H9 (cell line): ENCODE measurements around the gene TMPRSS7. TPM values are rescaled to one million over a fixed set of nuclear protein-coding genes. Genes with fewer than 3 reads are reported as not detected.

Source experiments
- DNase-seq: peaks from one replicate; pipeline ENCODE4 v3.0.0-alpha.2; 2017
- H2AFZ ChIP-seq: one replicate; pipeline ENCODE4 v1.6.1; 2013; ENCODE audit warnings: mild to moderate bottlenecking, low read length, control low read depth, moderate library complexity
- H2AK5ac ChIP-seq: 2 replicates; pipeline ENCODE4 v1.6.1; 2013; ENCODE audit warnings: low read length, control low read depth, mixed read lengths; ENCODE audit not compliant: insufficient read length
- H2BK120ac ChIP-seq: one replicate; pipeline ENCODE4 v1.6.1; 2013; ENCODE audit warnings: low read depth, mild to moderate bottlenecking, low read length, control low read depth, inconsistent platforms; ENCODE audit not compliant: poor library complexity, severe bottlenecking
- H2BK12ac ChIP-seq: 2 replicates; pipeline ENCODE4 v1.6.1; 2013; ENCODE audit warnings: low read length, control low read depth, mixed read lengths, low read depth; ENCODE audit not compliant: insufficient read length
- H2BK15ac ChIP-seq: 2 replicates; pipeline ENCODE4 v1.6.1; 2013; ENCODE audit warnings: low read depth, low read length, control low read depth
- H2BK20ac ChIP-seq: one replicate; pipeline ENCODE4 v1.6.1; 2013; ENCODE audit warnings: low read depth, mild to moderate bottlenecking, low read length, control low read depth, inconsistent platforms; ENCODE audit not compliant: poor library complexity, severe bottlenecking
- H2BK5ac ChIP-seq: 2 replicates; pipeline ENCODE4 v1.6.1; 2013; ENCODE audit warnings: low read length, control low read depth, mixed read lengths; ENCODE audit not compliant: insufficient read length
- H3K14ac ChIP-seq: 2 replicates; pipeline ENCODE4 v1.6.1; 2013; ENCODE audit warnings: low read length, control low read depth; ENCODE audit not compliant: insufficient read depth
- H3K18ac ChIP-seq: 2 replicates; pipeline ENCODE4 v1.6.1; 2013; ENCODE audit warnings: low read depth, mild to moderate bottlenecking, mixed read lengths, low read length, control low read depth; ENCODE audit not compliant: insufficient read length
- H3K23ac ChIP-seq: 2 replicates; pipeline ENCODE4 v1.6.1; 2013; ENCODE audit warnings: low read length, control low read depth, mixed read lengths, low read depth; ENCODE audit not compliant: insufficient read length
- H3K23me2 ChIP-seq: 2 replicates; pipeline ENCODE4 v1.6.1; 2013; ENCODE audit warnings: low read depth, mild to moderate bottlenecking, mixed read lengths, low read length, control low read depth; ENCODE audit not compliant: insufficient read length, poor library complexity, severe bottlenecking
- H3K27ac ChIP-seq: 2 replicates; pipeline ENCODE4 v1.5.1; 2013; ENCODE audit warnings: low read length, control low read depth, mixed read lengths, low read depth; ENCODE audit not compliant: insufficient read length
- H3K27me3 ChIP-seq: 2 replicates; pipeline ENCODE4 v1.6.1; 2013; ENCODE audit warnings: low read length, control low read depth, inconsistent platforms; ENCODE audit not compliant: insufficient read depth
- H3K4ac ChIP-seq: 2 replicates; pipeline ENCODE4 v1.6.1; 2013; ENCODE audit warnings: low read depth, mild to moderate bottlenecking, control low read depth, inconsistent platforms, low read length, moderate library complexity
- H3K4me1 ChIP-seq: 2 replicates; pipeline ENCODE4 v1.6.1; 2013; ENCODE audit warnings: low read length, control low read depth, inconsistent platforms; ENCODE audit not compliant: insufficient read depth
- H3K4me2 ChIP-seq: 2 replicates; pipeline ENCODE4 v1.6.1; 2013; ENCODE audit warnings: low read length, control low read depth, mixed read lengths; ENCODE audit not compliant: insufficient read length, insufficient read depth
- H3K56ac ChIP-seq: 2 replicates; pipeline ENCODE4 v1.6.1; 2013; ENCODE audit warnings: low read depth, mild to moderate bottlenecking, mixed read lengths, low read length, control low read depth; ENCODE audit not compliant: insufficient read length
- H3K79me1 ChIP-seq: 2 replicates; pipeline ENCODE4 v1.6.1; 2013; ENCODE audit warnings: low read depth, mild to moderate bottlenecking, moderate library complexity, low read length, control low read depth, inconsistent platforms; ENCODE audit not compliant: insufficient read depth, poor library complexity, severe bottlenecking
- H3K79me2 ChIP-seq: 2 replicates; pipeline ENCODE4 v1.6.1; 2013; ENCODE audit warnings: low read length, control low read depth, inconsistent platforms; ENCODE audit not compliant: insufficient read depth
- H3K9ac ChIP-seq: 2 replicates; pipeline ENCODE4 v1.6.1; 2013; ENCODE audit warnings: low read length, control low read depth, mixed read lengths; ENCODE audit not compliant: insufficient read length; ENCODE audit errors: extremely low read depth
- H3K9me3 ChIP-seq: one replicate; pipeline ENCODE4 v1.6.1; 2013; ENCODE audit warnings: low read depth, low read length, inconsistent platforms; ENCODE audit not compliant: control insufficient read depth
- H3T11ph ChIP-seq: one replicate; pipeline ENCODE4 v1.6.1; 2013; ENCODE audit warnings: mild to moderate bottlenecking, low read length, control low read depth, inconsistent platforms
- H4K20me1 ChIP-seq: one replicate; pipeline ENCODE4 v1.6.1; 2013; ENCODE audit not compliant: control insufficient read depth, insufficient read length, insufficient read depth
- H4K5ac ChIP-seq: 2 replicates; pipeline ENCODE4 v1.6.1; 2013; ENCODE audit warnings: low read depth, mild to moderate bottlenecking, mixed read lengths, low read length, control low read depth; ENCODE audit not compliant: insufficient read length
- H4K8ac ChIP-seq: replicated peaks from 2 replicates; pipeline ENCODE4 v1.6.1; 2013; ENCODE audit warnings: low read length, control low read depth, mixed read lengths, low read depth; ENCODE audit not compliant: insufficient read length
- H4K91ac ChIP-seq: 2 replicates; pipeline ENCODE4 v1.6.1; 2013; ENCODE audit warnings: low read depth, mild to moderate bottlenecking, moderate library complexity, mixed read lengths, low read length, control low read depth; ENCODE audit not compliant: insufficient read length
- H3K27ac Mint-ChIP-seq, 3 experiments: 2 replicates in 2 of 3; 3 replicates in 1 of 3; pipeline ENCODE4 v1.8.0; 2020 to 2021; ENCODE audit warnings: mixed read lengths in 3 of 3, mild to moderate bottlenecking in 1 of 3, moderate library complexity in 1 of 3
- H3K27me3 Mint-ChIP-seq: 2 replicates; pipeline ENCODE4 v1.8.0; 2021; ENCODE audit warnings: low read depth, mild to moderate bottlenecking, moderate library complexity, mixed read lengths
- H3K36me3 Mint-ChIP-seq, 3 experiments: 2 replicates in 2 of 3; 3 replicates in 1 of 3; pipeline ENCODE4 v1.8.0; 2020 to 2021; ENCODE audit warnings: low read depth in 3 of 3, mixed read lengths in 3 of 3; ENCODE audit not compliant: insufficient read depth in 1 of 3
- H3K4me1 Mint-ChIP-seq, 2 experiments: 2 replicates each; pipeline ENCODE4 v1.8.0; 2020; ENCODE audit warnings: mixed read lengths in 2 of 2
- H3K4me3 Mint-ChIP-seq, 2 experiments: 2 replicates in 1 of 2; 3 replicates in 1 of 2; pipeline ENCODE4 v1.8.0; 2020 to 2021; ENCODE audit warnings: mild to moderate bottlenecking in 2 of 2, mixed read lengths in 2 of 2, moderate library complexity in 1 of 2
- H3K9me3 Mint-ChIP-seq, 2 experiments: 2 replicates in 1 of 2; 3 replicates in 1 of 2; pipeline ENCODE4 v1.8.0; 2020; ENCODE audit warnings: mild to moderate bottlenecking in 2 of 2, mixed read lengths in 2 of 2, moderate library complexity in 1 of 2
- CTCF ChIP-seq: fragments of 200-600 bp; sonication (generic); conservative IDR thresholded peaks from 3 replicates; pipeline ENCODE4 v1.8.0; 2021; ENCODE audit warnings: antibody characterized with exemption, mild to moderate bottlenecking
- WGBS: extraction: QIAGEN DNeasy Blood & Tissue Kit; methylation state at CpG from one replicate; pipeline ENCODE4 v1.1.7; 2013; ENCODE audit warnings: missing lambda C conversion rate, low lambda C conversion rate, mixed read lengths; ENCODE audit not compliant: insufficient read length; ENCODE audit errors: extremely low coverage; 5-methylcytosine and 5-hydroxymethylcytosine counted together
- long read RNA-seq: library from polyadenylated mRNA; unstranded; transcript quantifications from one replicate; pipeline ENCODE4 v2.0.0, GENCODE V29; 2020
- total RNA-seq: library from RNA; stranded (reverse); gene quantifications from 2 replicates; pipeline ENCODE4 v1.2.1, GENCODE V29; 2021

TMPRSS7 gene
- total RNA-seq: not detected in 2 replicates
- long read RNA-seq, partial matches to known transcripts: 0 of 1 reads
- long read RNA-seq, other reads (novel, unspliced or antisense): 1 of 1 reads

GRCh38 chr3:112034436-112034835 lies at the start of gene TMPRSS7:
TMPRSS7 (plus strand) TSS chr3:112034736; CDS start chr3:112034846, 110 bp downstream.
- Histone ChIP-seq H2BK12ac (no peak within 1 kb of the TSS), H3K56ac (no peak within 1 kb of the TSS), H4K8ac (no peak within 1 kb of the TSS), H3K27me3 (no peaks in the 10 kb centered on the region), H3K79me1 (no peaks in the 10 kb centered on the region), H2AK5ac (no peak within 1 kb of the TSS), H2BK20ac (no peak within 1 kb of the TSS), H3K27ac (no peak within 1 kb of the TSS), H3T11ph (no peak within 1 kb of the TSS), H3K23me2 (no peaks in the 10 kb centered on the region), H4K5ac (no peak within 1 kb of the TSS), H3K4me1 (no peaks in the 10 kb centered on the region), H4K20me1 (no peaks in the 10 kb centered on the region), H3K79me2 (no peaks in the 10 kb centered on the region), H4K91ac (no peak within 1 kb of the TSS), H3K4me2 (no peak within 1 kb of the TSS), H3K9ac (no peak within 1 kb of the TSS), H2BK15ac (no peak within 1 kb of the TSS), H3K18ac (no peak within 1 kb of the TSS), H2BK5ac (no peak within 1 kb of the TSS), H3K14ac (no peak within 1 kb of the TSS), H3K23ac (no peak within 1 kb of the TSS), H3K4ac (no peak within 1 kb of the TSS), H2AFZ (no peak within 1 kb of the TSS), H3K9me3 (no peaks in the 10 kb centered on the region), H2BK120ac (no peak within 1 kb of the TSS)
- TF ChIP-seq CTCF: no peak
- H3K4me3 Mint-ChIP-seq: no peak within 1 kb of the TSS
- H3K36me3 Mint-ChIP-seq: peaks cover 16 to 31% (median 22%) of the 10 kb centered on the region in 3 experiments
- H3K27ac Mint-ChIP-seq: no peak within 1 kb of the TSS
- H3K9me3 Mint-ChIP-seq: peaks cover 32 to 38% of the 10 kb centered on the region in 2 experiments
- peaks cover 5 to 12% of the 10 kb centered on the region in 2 experiments; a peak in 3 of 4 replicates for H3K4me1 Mint-ChIP-seq
- no peak for DNase-seq
- WGBS: no CpG with 5 or more reads among the region's 4 CpGs
- no peaks in the 10 kb centered on the region for H3K27me3 Mint-ChIP-seq
